ENCODE results near the gene NEXMIF.
"Not testable (repeated sequence)": the region's sequence is repeated elsewhere in the genome, so short reads cannot be mapped to it uniquely, and the experiment has no call there.

NEXMIF gene

DNA sequence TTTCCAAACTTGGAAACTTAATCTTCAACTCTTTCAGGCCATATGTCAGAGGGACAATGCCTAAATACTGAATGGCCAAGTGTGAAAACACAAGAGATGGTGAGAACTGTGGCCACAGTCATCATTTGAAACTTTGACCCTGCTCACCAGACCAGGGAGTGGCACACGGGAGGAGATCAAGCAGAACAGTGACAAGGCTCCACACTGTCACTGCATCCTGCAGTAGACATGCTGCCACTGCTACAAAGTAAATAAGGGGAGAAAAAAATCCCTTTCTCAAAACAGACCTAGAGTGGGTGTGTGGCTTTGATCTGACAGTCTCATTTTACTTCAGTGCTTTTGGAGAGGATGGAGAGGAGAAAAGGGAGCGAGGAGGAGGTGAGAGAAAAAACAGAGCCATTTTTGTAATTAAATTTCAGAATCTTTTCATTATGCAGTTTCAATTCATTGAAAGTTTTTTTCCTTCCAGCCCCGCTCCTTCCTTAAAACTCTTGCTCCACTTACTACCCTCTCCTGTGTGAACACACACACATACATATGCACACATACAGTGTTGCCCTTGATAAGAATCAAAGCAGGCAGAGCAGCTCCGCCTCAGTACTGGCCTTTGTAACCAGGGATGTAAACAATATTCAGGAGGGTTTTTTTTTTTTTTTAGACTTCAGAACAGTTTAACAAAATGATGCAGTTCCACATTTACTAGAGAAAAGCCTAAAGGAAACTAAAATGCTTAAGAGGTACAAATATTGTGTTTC, 34.4 kb downstream of the NEXMIF start:
- no peak overlapping the region for H2AK5ac ChIP-seq (ENCODE audit: low read depth, low read length)
- no peak overlapping the region for H4K91ac ChIP-seq (ENCODE audit: low read depth, low read length, poor library complexity)
- no peaks in the 10 kb centered on the region for H3K27me3 ChIP-seq (ENCODE audit: control insufficient read depth in 3 of 3, insufficient read depth in 3 of 3, low read depth in 1 of 3, low read length in 3 of 3)
- no peak overlapping the region for H3K23ac ChIP-seq (ENCODE audit: low read depth, low read length, poor library complexity)
- no peak for DNase-seq (ENCODE audit: low spot score)
- H2BK15ac ChIP-seq (ENCODE audit: low read length): no peak overlapping the region
- no peak overlapping the region for H3K9ac ChIP-seq (ENCODE audit: low read depth, low read length, poor library complexity)
- H2BK12ac ChIP-seq (ENCODE audit: low read length): no peak overlapping the region
- H2BK120ac ChIP-seq (ENCODE audit: low read depth, low read length): no peak overlapping the region
- H3K79me1 ChIP-seq (ENCODE audit: low read depth, low read length): no peaks in the 10 kb centered on the region
- H3K27ac ChIP-seq (replicated peaks; ENCODE audit: low read length): no peak overlapping the region
- H3K14ac ChIP-seq (ENCODE audit: low read length): no peak overlapping the region
- no peak overlapping the region for H3K4me3 ChIP-seq (ENCODE audit: low read length in 2 of 2)
- no peaks in the 10 kb centered on the region for H3K36me3 ChIP-seq (replicated peaks in 1 of 2; ENCODE audit: control insufficient read depth in 2 of 2, insufficient read depth in 2 of 2, low read length in 2 of 2)
- H2BK5ac ChIP-seq (ENCODE audit: low read length): no peak overlapping the region
- no peaks in the 10 kb centered on the region for H3K9me3 ChIP-seq (replicated peaks in 1 of 2; ENCODE audit: control insufficient read depth in 2 of 2, insufficient read depth in 1 of 2, low read depth in 1 of 2, low read length in 2 of 2)
- H3K4me2 ChIP-seq (ENCODE audit: insufficient read depth, low read length, poor library complexity, severe bottlenecking): no peak overlapping the region
- H3K18ac ChIP-seq (ENCODE audit: low read length): no peak overlapping the region
- no CpG with 5 or more reads among the region's 4 CpGs for WGBS, 2 donors (ENCODE audit: extremely low coverage in 2 of 2, insufficient read length in 2 of 2, insufficient replicate concordance in 1 of 2)
- no peaks in the 10 kb centered on the region for H3K4me1 ChIP-seq (ENCODE audit: control insufficient read depth in 2 of 2, insufficient read depth in 1 of 2, low read depth in 1 of 2, low read length in 2 of 2)
- no peak overlapping the region for H4K8ac ChIP-seq (ENCODE audit: low read depth, low read length)
- H2AFZ ChIP-seq (ENCODE audit: low read length): no peak overlapping the region
- H3K4ac ChIP-seq (ENCODE audit: low read length): no peak overlapping the region

DNA sequence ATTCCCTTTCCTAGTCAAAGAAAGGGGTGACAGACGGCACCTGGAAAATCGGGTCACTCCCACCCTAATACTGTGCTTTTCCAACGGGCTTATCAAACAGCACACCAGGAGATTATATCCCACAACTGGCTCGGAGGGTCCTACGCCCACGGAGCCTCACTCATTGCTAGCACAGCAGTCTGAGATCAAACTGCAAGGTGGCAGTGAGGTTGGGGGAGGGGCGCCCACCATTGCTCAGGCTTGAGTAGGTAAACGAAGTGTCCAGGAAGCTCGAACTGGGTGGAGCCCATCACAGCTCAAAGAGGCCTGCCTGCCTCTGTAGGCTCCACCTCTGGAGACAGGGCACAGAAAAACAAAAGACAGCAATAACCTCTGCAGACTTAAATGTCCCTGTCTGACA, 42.9 kb downstream of the NEXMIF start:
- H3K23ac ChIP-seq (ENCODE audit: low read depth, low read length, poor library complexity); H3K9me3 ChIP-seq (replicated peaks in 1 of 2; ENCODE audit: control insufficient read depth in 2 of 2, insufficient read depth in 1 of 2, low read depth in 1 of 2, low read length in 2 of 2); H4K91ac ChIP-seq (ENCODE audit: low read depth, low read length, poor library complexity); DNase-seq (ENCODE audit: low spot score); H2AFZ ChIP-seq (ENCODE audit: low read length); H2BK12ac ChIP-seq (ENCODE audit: low read length); H3K36me3 ChIP-seq (replicated peaks in 1 of 2; ENCODE audit: control insufficient read depth in 2 of 2, insufficient read depth in 2 of 2, low read length in 2 of 2); H2AK5ac ChIP-seq (ENCODE audit: low read depth, low read length); H3K4me1 ChIP-seq (ENCODE audit: control insufficient read depth in 2 of 2, insufficient read depth in 1 of 2, low read depth in 1 of 2, low read length in 2 of 2); H3K27me3 ChIP-seq (ENCODE audit: control insufficient read depth in 3 of 3, insufficient read depth in 3 of 3, low read depth in 1 of 3, low read length in 3 of 3); H2BK120ac ChIP-seq (ENCODE audit: low read depth, low read length); H3K14ac ChIP-seq (ENCODE audit: low read length); H3K9ac ChIP-seq (ENCODE audit: low read depth, low read length, poor library complexity); H3K79me1 ChIP-seq (ENCODE audit: low read depth, low read length); H3K18ac ChIP-seq (ENCODE audit: low read length); H2BK15ac ChIP-seq (ENCODE audit: low read length); H3K27ac ChIP-seq (replicated peaks; ENCODE audit: low read length); H3K4me2 ChIP-seq (ENCODE audit: insufficient read depth, low read length, poor library complexity, severe bottlenecking); H4K8ac ChIP-seq (ENCODE audit: low read depth, low read length); H3K4me3 ChIP-seq (ENCODE audit: low read length in 2 of 2); H2BK5ac ChIP-seq (ENCODE audit: low read length); H3K4ac ChIP-seq (ENCODE audit: low read length): not testable (repeated sequence)
- WGBS, 2 donors (ENCODE audit: extremely low coverage in 2 of 2, insufficient read length in 2 of 2, insufficient replicate concordance in 1 of 2): no CpG with 5 or more reads among the region's 9 CpGs

DNA sequence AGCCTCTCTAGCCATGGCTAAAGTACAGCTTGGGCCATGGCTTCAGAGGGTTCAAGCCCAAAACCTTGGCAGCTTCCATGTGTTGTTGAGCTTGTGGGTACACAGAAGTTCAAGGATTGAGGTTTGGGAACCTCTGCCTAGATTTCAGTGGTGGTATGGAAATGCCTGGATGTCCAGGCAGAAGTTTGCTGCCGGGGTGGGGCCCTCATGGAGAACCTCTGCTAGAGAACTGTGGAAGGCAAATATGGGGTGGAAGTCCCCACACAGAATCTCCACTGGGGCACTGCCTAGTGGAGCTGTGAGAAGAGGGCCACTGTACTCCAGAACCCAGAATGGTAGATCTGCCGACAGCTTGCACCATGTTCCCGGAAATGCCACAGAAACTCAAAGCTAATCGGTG, 59.5 kb downstream of the NEXMIF start:
- Histone ChIP-seq H3K27ac (replicated peaks; ENCODE audit: low read length) (no peak overlapping the region), H3K18ac (ENCODE audit: low read length) (no peak overlapping the region), H3K36me3 (replicated peaks in 1 of 2; ENCODE audit: control insufficient read depth in 2 of 2, insufficient read depth in 2 of 2, low read length in 2 of 2) (no peaks in the 10 kb centered on the region), H3K9ac (ENCODE audit: low read depth, low read length, poor library complexity) (no peak overlapping the region), H3K4me2 (ENCODE audit: insufficient read depth, low read length, poor library complexity, severe bottlenecking) (no peak overlapping the region), H2AK5ac (ENCODE audit: low read depth, low read length) (no peak overlapping the region), H2BK120ac (ENCODE audit: low read depth, low read length) (no peak overlapping the region), H3K79me1 (ENCODE audit: low read depth, low read length) (no peaks in the 10 kb centered on the region), H2BK15ac (ENCODE audit: low read length) (no peak overlapping the region), H4K91ac (ENCODE audit: low read depth, low read length, poor library complexity) (no peak overlapping the region), H2BK12ac (ENCODE audit: low read length) (no peak overlapping the region), H2AFZ (ENCODE audit: low read length) (no peak overlapping the region), H3K23ac (ENCODE audit: low read depth, low read length, poor library complexity) (no peak overlapping the region), H3K4me3 (ENCODE audit: low read length in 2 of 2) (no peak overlapping the region), H2BK5ac (ENCODE audit: low read length) (no peak overlapping the region), H3K9me3 (replicated peaks in 1 of 2; ENCODE audit: control insufficient read depth in 2 of 2, insufficient read depth in 1 of 2, low read depth in 1 of 2, low read length in 2 of 2) (peaks cover 0 to 8% of the 10 kb centered on the region in 2 donors), H4K8ac (ENCODE audit: low read depth, low read length) (no peak overlapping the region), H3K27me3 (ENCODE audit: control insufficient read depth in 3 of 3, insufficient read depth in 3 of 3, low read depth in 1 of 3, low read length in 3 of 3) (no peaks in the 10 kb centered on the region), H3K4ac (ENCODE audit: low read length) (no peak overlapping the region), H3K14ac (ENCODE audit: low read length) (no peak overlapping the region), H3K4me1 (ENCODE audit: control insufficient read depth in 2 of 2, insufficient read depth in 1 of 2, low read depth in 1 of 2, low read length in 2 of 2) (no peaks in the 10 kb centered on the region)
- no peak for DNase-seq (ENCODE audit: low spot score)
- no CpG with 5 or more reads among the region's 4 CpGs for WGBS, 2 donors (ENCODE audit: extremely low coverage in 2 of 2, insufficient read length in 2 of 2, insufficient replicate concordance in 1 of 2)

DNA sequence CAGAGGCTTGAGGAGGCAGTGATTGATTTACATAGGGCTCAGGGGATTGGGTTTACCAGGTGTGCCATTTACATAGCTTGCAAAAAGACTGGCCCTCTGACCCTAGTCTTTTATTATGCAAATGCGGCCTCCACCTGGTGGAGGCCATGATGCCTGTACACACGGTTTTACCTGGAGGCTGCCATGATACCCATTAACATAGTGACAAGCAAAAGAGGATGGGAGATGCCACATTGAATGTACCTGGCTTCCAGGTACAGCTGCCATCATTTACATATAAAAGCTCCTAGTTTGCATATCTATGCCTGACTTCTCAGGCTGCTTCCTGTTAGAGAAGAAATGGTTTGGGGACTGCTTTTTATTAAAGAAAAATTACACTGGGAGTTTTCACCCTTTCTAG, 72.0 kb downstream of the NEXMIF start:
- Histone ChIP-seq H3K36me3 (replicated peaks in 1 of 2; ENCODE audit: control insufficient read depth in 2 of 2, insufficient read depth in 2 of 2, low read length in 2 of 2) (no peaks in the 10 kb centered on the region), H3K4ac (ENCODE audit: low read length) (no peak overlapping the region), H3K79me1 (ENCODE audit: low read depth, low read length) (no peaks in the 10 kb centered on the region), H2BK5ac (ENCODE audit: low read length) (no peak overlapping the region), H3K4me3 (ENCODE audit: low read length in 2 of 2) (no peak overlapping the region), H4K8ac (ENCODE audit: low read depth, low read length) (no peak overlapping the region), H3K23ac (ENCODE audit: low read depth, low read length, poor library complexity) (no peak overlapping the region), H3K9ac (ENCODE audit: low read depth, low read length, poor library complexity) (no peak overlapping the region), H2BK12ac (ENCODE audit: low read length) (no peak overlapping the region), H4K91ac (ENCODE audit: low read depth, low read length, poor library complexity) (no peak overlapping the region), H3K18ac (ENCODE audit: low read length) (no peak overlapping the region), H2BK15ac (ENCODE audit: low read length) (no peak overlapping the region), H3K4me1 (ENCODE audit: control insufficient read depth in 2 of 2, insufficient read depth in 1 of 2, low read depth in 1 of 2, low read length in 2 of 2) (no peaks in the 10 kb centered on the region), H3K14ac (ENCODE audit: low read length) (no peak overlapping the region), H2AFZ (ENCODE audit: low read length) (no peak overlapping the region), H2BK120ac (ENCODE audit: low read depth, low read length) (no peak overlapping the region), H3K9me3 (replicated peaks in 1 of 2; ENCODE audit: control insufficient read depth in 2 of 2, insufficient read depth in 1 of 2, low read depth in 1 of 2, low read length in 2 of 2) (peaks cover 2 to 5% of the 10 kb centered on the region in 2 donors), H3K27me3 (ENCODE audit: control insufficient read depth in 3 of 3, insufficient read depth in 3 of 3, low read depth in 1 of 3, low read length in 3 of 3) (no peaks in the 10 kb centered on the region), H3K4me2 (ENCODE audit: insufficient read depth, low read length, poor library complexity, severe bottlenecking) (no peak overlapping the region), H2AK5ac (ENCODE audit: low read depth, low read length) (no peak overlapping the region), H3K27ac (replicated peaks; ENCODE audit: low read length) (no peak overlapping the region)
- no CpG with 5 or more reads among the region's 2 CpGs for WGBS, 2 donors (ENCODE audit: extremely low coverage in 2 of 2, insufficient read length in 2 of 2, insufficient replicate concordance in 1 of 2)
- no peak for DNase-seq (ENCODE audit: low spot score)
